Natural killer cell treated with Interleukin-12 subunit alpha and Interleukin-12 subunit beta and Interleukin-15 and Interleukin-18, amount 100 ng/mL, for 72 hours (primary cell): Measurements from ENCODE around the gene SLC38A10. TPM values are rescaled to one million over a fixed set of nuclear protein-coding genes. Genes with fewer than 3 reads are reported as not detected.

Experiments
- ATAC-seq, 2 donors: fragments of 150-1000 bp; cut with Tn5 transposase in 1 of 2; sonication (Bioruptor Pico), chemical (Tn5 transposase) in 1 of 2; 2 replicates each; pipeline ENCODE4 v1.10.0; 2021
- DNase-seq: peaks from one replicate; pipeline ENCODE4 v3.0.0; 2022; ENCODE audit warnings: low spot score
- H3K27ac Mint-ChIP-seq, 2 donors: 1 replicate in 1 of 2; 2 replicates in 1 of 2; pipeline ENCODE4 v1.8.0; 2022; ENCODE audit warnings: mixed read lengths in 2 of 2, mild to moderate bottlenecking in 1 of 2, moderate library complexity in 1 of 2
- H3K27me3 Mint-ChIP-seq, 2 donors: 1 replicate in 1 of 2; 2 replicates in 1 of 2; pipeline ENCODE4 v1.8.0; 2022; ENCODE audit warnings: mixed read lengths in 2 of 2
- H3K36me3 Mint-ChIP-seq: one replicate; pipeline ENCODE4 v1.8.0; 2022; ENCODE audit warnings: mixed read lengths
- H3K4me1 Mint-ChIP-seq, 2 donors: 1 replicate in 1 of 2; 2 replicates in 1 of 2; pipeline ENCODE4 v1.8.0; 2022; ENCODE audit warnings: low read depth in 2 of 2, mixed read lengths in 2 of 2, mild to moderate bottlenecking in 1 of 2
- H3K4me3 Mint-ChIP-seq: one replicate; pipeline ENCODE4 v1.8.0; 2022; ENCODE audit warnings: mixed read lengths
- H3K9me3 Mint-ChIP-seq: 2 replicates; pipeline ENCODE4 v1.8.0; 2022; ENCODE audit warnings: mixed read lengths
- total RNA-seq, 2 donors: library from RNA; stranded (reverse); gene quantifications; one replicate each; pipeline ENCODE4 v1.2.3, GENCODE V29; 2022

The SLC38A10 gene
- total RNA-seq, 2 donors from 2014 or later, result 92.4 to 136 TPM

DNA sequence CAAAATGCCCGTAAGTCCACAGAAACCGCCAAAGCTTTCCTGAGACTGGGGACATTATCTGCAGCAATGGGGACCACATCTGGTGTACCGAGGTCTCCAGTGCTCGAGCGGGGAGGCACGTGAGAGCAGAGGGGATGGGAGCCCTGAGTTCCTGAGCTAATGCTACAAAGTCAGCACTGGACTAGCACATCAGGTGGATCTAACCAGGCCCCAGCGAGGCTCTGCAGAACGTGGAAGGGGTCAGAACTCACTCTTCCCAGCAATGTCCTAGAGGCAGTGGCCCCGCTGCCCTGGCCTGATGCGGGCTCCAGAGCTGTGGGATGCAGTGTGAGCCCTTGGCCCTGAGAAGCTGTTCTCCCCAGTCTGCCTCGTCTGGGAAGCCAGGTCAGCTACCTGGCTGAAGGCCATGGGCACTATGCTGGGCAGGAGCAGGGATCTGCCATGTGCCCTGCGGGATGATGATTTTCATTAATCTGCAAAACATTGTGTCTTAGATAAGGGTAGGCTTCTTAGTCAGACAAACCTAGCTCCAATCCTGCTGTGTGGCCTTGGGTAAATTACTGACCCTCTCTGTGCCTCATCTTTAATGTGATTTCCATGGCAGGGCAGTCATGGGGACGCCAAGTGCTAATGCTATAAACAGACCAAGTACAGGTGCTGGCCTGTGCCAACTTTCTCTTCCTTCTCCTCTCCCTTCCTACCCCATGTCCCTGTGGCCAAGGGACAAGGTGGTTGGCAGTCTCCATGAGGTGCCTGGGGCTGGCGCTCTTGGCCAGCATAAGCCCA is 40.1 kb upstream of the SLC38A10 start:
- DNase-seq (no peak), ATAC-seq (no peak)
- no peak overlapping the region for H3K4me3 Mint-ChIP-seq
- no peaks in the 10 kb centered on the region for H3K4me1 Mint-ChIP-seq
- no peaks in the 10 kb centered on the region for H3K36me3 Mint-ChIP-seq
- no peaks in the 10 kb centered on the region for H3K9me3 Mint-ChIP-seq
- no peak overlapping the region for H3K27ac Mint-ChIP-seq
- H3K27me3 Mint-ChIP-seq, result peaks cover 8 to 11% of the 10 kb centered on the region in 2 donors

DNA sequence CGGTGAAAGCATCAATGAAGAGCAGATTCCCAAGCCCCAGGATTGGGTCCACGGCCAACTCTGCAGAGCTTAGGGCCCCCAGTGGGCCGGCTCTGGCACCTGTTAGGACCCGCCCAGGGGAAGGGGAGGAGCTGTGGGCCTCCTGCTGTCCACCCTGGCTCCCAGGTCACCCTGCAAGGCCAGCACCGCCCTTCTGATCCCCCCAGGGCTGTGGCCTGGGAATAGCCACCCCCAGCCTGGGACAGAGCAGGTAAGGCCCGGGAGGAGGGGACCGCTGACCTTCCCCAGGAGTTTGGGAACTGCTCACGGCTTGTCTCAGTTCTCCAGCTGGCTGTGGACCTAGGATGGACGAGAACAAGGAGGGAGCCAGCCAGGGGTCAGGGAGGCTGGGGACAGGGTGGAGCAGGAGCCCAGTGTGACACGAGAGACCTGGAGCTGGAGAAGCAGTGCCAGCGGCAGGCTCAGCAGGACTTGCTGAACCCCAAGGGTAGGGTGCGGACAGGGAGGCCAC is 39.3 kb upstream of the SLC38A10 start:
- Mint-ChIP-seq H3K36me3 (no peaks in the 10 kb centered on the region), H3K27me3 (peaks cover 8 to 11% of the 10 kb centered on the region in 2 donors), H3K4me1 (no peaks in the 10 kb centered on the region), H3K9me3 (no peaks in the 10 kb centered on the region), H3K4me3 (no peak overlapping the region), H3K27ac (no peak overlapping the region)
- no peak for ATAC-seq
- no peak for DNase-seq

DNA sequence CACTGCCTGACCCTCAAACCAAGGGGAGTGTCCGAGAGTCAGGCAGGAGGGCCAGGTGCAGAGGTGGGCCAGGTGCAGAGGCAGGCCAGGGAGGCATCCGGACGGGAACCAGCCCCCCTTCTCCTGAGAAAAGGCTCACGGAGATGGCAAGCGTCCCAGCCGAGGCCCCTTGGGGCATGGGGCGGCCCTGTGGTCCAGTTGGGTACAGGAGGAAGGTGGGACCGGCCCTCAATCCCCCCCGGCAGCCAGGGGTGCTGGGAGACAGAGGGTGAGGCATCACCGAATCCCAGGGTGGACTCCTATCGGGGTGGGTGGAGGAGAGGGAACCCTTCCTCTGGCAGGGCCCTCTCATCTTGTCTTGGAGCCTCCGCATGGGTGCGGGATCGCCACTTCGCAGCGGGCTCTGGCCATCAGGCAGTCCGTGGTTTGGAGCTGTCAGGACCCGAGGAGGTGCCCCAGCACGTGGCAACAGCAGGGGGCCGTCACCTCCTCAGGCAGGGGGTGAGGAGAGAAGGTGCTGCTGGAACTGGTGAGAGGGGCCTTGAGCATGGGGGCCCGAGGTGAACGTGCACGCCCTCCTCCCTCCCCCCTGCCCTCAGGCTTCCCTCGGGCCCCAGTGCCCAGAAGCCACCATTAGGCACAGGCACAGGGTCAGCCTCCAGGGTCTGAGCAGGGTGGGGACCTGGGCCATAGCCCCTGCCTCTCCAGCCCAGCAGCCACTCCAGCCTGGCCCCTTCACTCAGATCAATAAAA is 38.7 kb upstream of the SLC38A10 start:
- peaks cover 8% of the 10 kb centered on the region in 2 donors for H3K27me3 Mint-ChIP-seq
- no peak for ATAC-seq
- peaks cover 0 to 3% of the 10 kb centered on the region in 2 donors for H3K4me1 Mint-ChIP-seq
- DNase-seq, result no peak
- H3K4me3 Mint-ChIP-seq, result no peak overlapping the region
- H3K36me3 Mint-ChIP-seq, result no peaks in the 10 kb centered on the region
- H3K27ac Mint-ChIP-seq, result no peak overlapping the region
- H3K9me3 Mint-ChIP-seq, result no peaks in the 10 kb centered on the region

DNA sequence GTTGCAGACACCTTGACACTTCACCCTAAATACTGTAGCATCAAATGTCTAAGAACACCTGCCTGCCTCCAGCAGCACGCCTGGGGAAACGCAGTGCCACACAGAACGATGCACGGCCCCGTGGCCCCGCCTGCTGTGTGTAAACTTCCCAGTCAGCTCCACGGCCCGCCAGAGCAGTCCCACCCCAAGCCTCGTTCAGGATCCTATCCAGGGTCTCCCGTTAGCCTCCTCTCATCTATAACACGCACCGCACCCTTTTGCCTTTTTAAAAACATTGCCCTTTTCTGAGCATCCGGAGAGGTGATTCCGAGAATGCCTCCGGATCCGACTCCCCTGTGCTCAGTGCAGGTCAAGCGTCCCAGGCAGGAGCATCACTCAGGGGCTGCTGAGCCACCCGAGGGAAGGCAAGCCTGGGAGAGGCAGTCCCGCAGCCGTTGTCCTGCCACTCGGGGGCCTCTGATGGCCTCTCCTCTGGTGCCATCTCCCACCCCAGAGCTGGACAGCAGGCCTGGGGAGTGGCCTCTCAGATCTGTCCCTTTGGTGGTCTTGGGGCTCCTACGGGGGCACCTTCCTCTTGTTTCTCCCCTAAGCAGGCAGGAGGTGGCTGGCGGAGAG is 37.9 kb upstream of the SLC38A10 start:
- Mint-ChIP-seq H3K36me3 (no peaks in the 10 kb centered on the region), H3K4me1 (peaks cover 0 to 3% of the 10 kb centered on the region in 2 donors), H3K27me3 (peaks cover 8% of the 10 kb centered on the region in 2 donors), H3K27ac (no peak overlapping the region), H3K9me3 (no peaks in the 10 kb centered on the region), H3K4me3 (no peak overlapping the region)
- ATAC-seq (no peak), DNase-seq (no peak)

DNA sequence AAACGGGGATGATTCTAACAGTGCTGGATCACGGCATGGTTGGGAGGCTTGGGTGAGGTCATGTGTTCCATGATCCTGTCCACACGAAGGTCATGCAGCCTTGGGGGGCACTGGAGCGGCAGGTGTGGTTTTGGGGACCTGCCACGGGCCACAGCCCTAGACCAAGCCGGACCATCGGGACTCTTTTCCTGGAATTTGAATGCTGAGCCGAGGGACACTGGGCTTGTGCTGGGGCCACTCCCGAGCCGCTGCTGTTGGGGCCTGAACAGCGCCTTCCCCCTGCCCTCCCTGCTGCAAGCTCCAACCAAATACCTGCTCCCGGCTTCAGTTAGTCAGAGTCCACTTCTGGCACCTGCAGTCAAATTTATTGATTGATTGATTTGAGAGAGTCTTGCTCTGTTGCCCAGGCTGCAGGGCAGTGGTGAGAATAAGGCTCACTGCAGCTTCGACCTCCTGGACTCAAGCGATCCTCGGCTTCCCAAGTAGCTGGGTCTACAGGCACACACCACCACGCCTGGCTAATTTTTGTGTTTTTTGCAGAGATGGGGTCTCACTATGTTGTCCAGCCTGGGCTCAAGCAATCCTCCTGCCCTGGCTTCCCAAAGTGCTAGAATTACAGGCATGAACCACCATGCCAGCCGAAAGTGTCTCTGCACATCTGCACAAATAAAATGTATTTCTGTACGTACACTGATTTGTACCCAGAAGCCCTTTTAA is 37.2 kb upstream of the SLC38A10 start:
- Mint-ChIP-seq H3K4me1 (peaks cover 0 to 6% of the 10 kb centered on the region in 2 donors), H3K4me3 (no peak overlapping the region), H3K36me3 (no peaks in the 10 kb centered on the region), H3K9me3 (no peaks in the 10 kb centered on the region), H3K27ac (no peak overlapping the region), H3K27me3 (peaks cover 8% of the 10 kb centered on the region in 2 donors)
- ATAC-seq (no peak), DNase-seq (no peak)

DNA sequence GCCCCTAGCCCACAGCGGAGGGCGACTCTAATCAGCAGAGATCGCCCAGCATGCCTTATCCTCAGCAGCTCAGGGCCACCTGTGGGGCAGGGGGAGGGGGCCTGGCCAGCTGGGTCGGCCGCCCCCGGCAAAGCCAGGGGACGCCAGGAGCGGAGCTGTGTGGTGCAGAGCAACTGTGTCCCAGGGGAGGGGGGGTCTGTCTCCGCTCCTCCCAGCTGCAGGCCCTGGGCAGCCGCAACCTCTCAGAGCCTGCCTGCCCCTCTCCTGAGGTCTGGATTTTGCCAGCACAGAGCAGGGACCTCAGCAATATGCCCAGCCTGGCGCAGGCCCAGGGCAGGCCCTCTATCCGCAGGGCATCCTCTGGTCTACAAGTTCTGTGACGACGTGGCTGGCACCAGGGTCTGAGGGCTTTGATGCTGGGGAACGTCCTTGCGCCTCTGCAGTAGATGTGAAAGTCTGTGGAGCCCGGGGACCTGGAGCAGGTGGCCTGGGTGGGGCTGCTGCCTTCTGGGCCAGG is 36.5 kb upstream of the SLC38A10 start:
- no peak for ATAC-seq
- Mint-ChIP-seq H3K4me3 (no peak overlapping the region), H3K9me3 (no peaks in the 10 kb centered on the region), H3K27me3 (peaks cover 8% of the 10 kb centered on the region in 2 donors), H3K27ac (no peak overlapping the region), H3K36me3 (no peaks in the 10 kb centered on the region), H3K4me1 (peaks cover 0 to 12% of the 10 kb centered on the region in 2 donors)
- no peak for DNase-seq

DNA sequence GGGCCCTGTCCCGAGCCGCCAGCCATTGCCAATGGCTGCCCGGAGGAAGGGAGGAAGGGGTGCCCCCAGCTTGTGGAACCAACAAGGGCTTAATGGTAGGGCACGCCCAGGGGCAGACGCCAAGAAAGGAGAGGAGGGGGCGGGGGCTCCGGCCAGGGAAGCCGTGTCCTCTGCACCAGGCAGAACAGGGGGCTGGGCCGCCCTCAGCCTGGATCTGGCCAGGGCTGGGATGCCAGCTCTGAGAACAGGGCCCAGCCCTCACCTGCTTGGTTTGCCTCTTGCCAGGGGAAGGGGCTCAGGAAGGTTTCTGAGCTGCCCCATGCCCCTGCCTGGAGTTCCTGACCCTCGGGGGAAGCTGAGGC is 35.8 kb upstream of the SLC38A10 start:
- H3K4me1 Mint-ChIP-seq, result peaks cover 0 to 12% of the 10 kb centered on the region in 2 donors
- H3K36me3 Mint-ChIP-seq, result no peaks in the 10 kb centered on the region
- no peak overlapping the region for H3K27ac Mint-ChIP-seq
- H3K9me3 Mint-ChIP-seq, result no peaks in the 10 kb centered on the region
- H3K27me3 Mint-ChIP-seq, result peaks cover 8% of the 10 kb centered on the region in 2 donors
- DNase-seq, result no peak
- no peak for ATAC-seq
- no peak overlapping the region for H3K4me3 Mint-ChIP-seq

DNA sequence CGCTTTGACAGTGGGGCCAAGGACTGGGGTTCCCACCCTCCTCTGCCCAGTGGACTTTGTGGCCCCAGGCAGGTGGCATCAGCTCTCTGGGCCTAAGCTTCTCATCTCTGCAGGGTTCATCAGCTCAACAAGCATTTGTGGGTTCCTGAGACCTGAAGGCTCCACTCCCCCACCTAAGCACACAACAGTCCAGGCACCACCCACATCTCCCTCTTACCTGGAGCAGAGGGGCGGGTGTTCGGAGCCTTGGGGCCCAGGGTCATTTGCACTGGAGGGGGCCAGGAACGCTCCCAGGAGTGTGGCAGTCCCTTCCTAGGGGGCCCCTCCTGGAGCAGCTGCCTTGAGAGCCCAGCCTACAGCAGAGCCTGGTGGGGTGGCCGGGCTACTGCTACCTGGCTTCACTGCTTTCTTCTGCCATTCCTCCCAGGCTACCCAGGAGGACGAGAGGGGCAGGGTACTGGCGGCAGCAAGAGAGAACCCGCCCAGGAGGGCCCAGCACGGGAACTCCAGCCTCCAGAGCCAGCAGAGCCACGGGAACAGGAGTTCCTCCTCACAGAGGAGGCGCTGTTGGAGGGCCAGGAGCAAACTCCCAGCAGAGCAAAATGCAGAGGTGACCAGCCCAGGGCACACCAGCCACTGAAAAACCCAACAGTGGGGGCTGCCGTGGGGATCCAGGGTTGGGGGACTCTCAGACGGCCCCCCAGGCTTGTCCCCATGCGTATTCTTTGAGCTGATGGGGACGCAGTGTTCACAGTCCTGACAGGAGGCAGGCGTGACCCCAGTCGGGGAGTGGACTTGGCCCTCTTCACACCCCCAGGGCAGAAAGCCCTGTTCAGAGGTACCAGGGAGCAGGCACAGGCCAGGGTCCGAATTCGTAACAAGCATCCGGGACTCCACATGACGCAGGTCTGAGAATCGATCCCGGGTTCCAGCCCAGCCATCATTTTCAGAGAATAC is 35.1 kb upstream of the SLC38A10 start:
- no peak overlapping the region for H3K27ac Mint-ChIP-seq
- no peak overlapping the region for H3K4me3 Mint-ChIP-seq
- H3K4me1 Mint-ChIP-seq, result peaks cover 0 to 12% of the 10 kb centered on the region in 2 donors
- H3K9me3 Mint-ChIP-seq, result no peaks in the 10 kb centered on the region
- DNase-seq (no peak), ATAC-seq (no peak)
- peaks cover 8% of the 10 kb centered on the region in 2 donors for H3K27me3 Mint-ChIP-seq
- no peaks in the 10 kb centered on the region for H3K36me3 Mint-ChIP-seq

DNA sequence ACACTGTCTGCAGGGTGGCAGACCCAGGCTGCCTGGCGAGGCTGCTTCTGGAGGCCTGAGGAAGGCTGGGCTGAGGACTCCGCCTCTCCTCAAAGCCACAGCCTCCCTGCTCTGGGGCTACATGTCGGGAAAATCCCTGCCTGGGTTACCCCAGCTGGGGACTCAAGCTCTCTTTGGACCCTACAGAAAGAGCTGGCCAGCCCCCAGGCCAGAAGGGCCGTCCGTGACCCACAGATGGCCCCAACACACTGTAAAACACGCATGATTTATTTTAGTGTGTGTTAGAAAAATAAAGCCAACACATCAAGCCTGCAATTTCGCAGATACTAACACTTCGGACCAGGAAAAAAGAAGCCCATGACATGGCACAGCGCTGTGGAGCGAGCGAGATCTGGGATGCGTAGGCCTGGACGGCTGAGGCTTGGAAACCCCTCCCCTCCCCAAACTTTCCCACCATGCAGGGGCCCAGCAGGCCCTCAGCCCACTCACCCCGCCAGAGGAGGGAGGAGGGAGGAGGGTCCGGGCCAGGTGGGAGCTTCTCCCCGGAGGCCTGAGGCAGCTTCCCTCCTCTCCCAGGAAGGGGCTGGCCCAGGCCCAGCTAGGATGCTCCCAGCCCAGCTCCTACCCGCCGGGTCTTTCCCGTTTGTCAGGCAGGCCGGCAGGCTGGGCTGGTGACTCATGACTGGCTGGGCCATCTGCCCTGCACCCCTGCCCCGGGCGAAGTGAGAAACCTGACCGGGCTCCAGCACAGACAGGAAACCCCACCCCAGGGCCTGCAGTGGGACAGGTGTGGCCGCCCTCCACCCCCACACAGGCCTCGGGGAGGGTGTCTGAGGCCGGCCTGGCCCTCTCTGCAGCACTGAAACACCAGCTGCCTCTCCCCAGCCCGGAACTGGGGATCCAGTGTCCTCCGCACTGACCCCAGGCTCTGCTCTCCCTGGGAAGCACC is 34.1 kb upstream of the SLC38A10 start:
- H3K4me1 Mint-ChIP-seq, result peaks cover 0 to 12% of the 10 kb centered on the region in 2 donors
- ATAC-seq, result peak in 1 of 2 donors; percentile 75
- no peak overlapping the region for H3K27ac Mint-ChIP-seq
- DNase-seq, result peak; percentile 72
- no peaks in the 10 kb centered on the region for H3K36me3 Mint-ChIP-seq
- no peaks in the 10 kb centered on the region for H3K9me3 Mint-ChIP-seq
- H3K4me3 Mint-ChIP-seq, result no peak overlapping the region
- peaks cover 8% of the 10 kb centered on the region in 2 donors for H3K27me3 Mint-ChIP-seq

DNA sequence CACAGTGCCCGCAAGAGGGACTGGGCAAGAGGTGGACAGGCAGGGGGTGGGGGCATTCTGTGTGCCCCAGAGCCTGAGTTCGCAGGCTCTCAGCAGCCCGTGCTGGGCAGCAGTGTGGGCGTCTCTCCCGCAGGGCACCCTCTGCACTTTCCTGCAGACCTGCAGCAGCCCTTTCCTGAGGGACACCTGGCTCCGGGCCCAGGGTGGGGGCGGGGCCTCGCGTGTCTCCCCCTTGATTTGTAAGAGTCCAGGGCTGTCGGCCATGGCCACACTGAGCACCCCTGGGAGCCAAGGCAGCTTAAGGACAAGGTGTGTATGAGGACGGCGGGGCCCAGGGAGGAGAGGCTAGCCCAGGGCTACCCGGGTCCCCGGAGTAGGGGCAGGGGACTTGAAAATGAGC is 33.4 kb upstream of the SLC38A10 start:
- DNase-seq, result no peak
- H3K36me3 Mint-ChIP-seq, result no peaks in the 10 kb centered on the region
- peaks cover 8% of the 10 kb centered on the region in 2 donors for H3K27me3 Mint-ChIP-seq
- no peak for ATAC-seq
- no peaks in the 10 kb centered on the region for H3K9me3 Mint-ChIP-seq
- peaks cover 0 to 12% of the 10 kb centered on the region in 2 donors for H3K4me1 Mint-ChIP-seq
- no peak overlapping the region for H3K4me3 Mint-ChIP-seq
- H3K27ac Mint-ChIP-seq, result no peak overlapping the region

DNA sequence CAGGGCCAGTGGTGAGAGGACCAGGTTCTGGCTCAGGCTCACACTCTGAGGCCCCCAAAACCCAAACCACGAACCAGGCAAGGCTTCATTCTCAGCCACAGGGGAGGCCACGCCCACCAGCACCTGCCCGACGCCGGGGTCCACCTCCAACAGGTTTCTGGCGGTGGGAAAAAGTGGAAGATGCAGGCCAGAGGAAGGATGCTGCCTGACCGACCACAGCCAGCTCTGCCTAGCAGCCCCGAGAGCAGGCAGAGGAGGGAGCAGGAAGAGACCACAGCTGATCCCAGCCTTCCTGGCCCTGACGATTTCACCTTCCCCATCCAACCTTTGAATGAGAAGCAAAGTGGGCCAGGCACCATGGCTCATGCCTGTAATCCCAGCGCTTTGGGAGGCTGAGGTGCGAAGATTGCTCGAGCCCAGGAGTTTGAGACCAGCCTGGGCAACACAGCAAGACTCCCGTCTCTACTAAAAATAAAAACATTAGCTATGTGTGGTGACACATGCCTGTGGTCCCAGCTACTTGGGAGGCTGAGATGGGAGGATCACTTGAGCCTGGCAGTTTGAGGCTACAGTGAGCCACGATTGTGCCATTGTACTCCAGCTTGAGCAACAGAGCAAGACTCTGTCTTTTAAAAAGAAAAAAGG is 30.7 kb upstream of the SLC38A10 start:
- no peak for DNase-seq
- Mint-ChIP-seq H3K4me3 (no peak overlapping the region), H3K9me3 (no peaks in the 10 kb centered on the region), H3K27me3 (no peaks in the 10 kb centered on the region), H3K4me1 (peaks cover 0 to 12% of the 10 kb centered on the region in 2 donors), H3K27ac (no peak overlapping the region), H3K36me3 (no peaks in the 10 kb centered on the region)
- no peak for ATAC-seq
